OCI-LY3 (cell line): Measurements from ENCODE around the gene TBX5.

Experiments
- EZH2phosphoT487 ChIP-seq: fragments of 200-600 bp; shearing (Covaris generic); IDR thresholded peaks from 2 replicates; pipeline ENCODE4 v1.6.1; 2018; ENCODE audit warnings: antibody characterized with exemption, mixed run types, low read depth
- TF ChIP-seq, protein P1 (sequence below): fragments of 200-600, 300-600 bp; sonication (generic); IDR thresholded peaks from 2 replicates; pipeline ENCODE4 v1.5.1; 2014; ENCODE audit warnings: antibody characterized with exemption, low read length, low read depth

DNA sequence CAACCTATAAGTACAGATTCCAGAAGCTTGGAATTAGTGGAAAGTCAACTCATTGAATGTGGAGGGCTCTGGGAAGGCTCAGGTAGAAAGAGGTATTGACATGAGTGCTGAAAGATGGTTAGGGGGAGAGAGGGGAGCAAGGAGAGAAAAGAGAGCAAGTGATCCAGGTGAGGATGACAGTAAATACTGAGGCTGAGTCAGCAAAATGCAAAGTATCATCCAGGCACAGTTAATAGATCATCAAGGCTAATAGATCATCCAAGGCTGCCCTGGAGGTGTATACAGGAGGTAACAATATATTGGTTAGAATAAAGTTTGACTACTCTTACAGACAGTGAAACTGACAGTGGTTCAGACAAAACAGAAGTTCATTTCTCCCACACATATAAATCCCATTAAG is 100.5 kb downstream of the TBX5 start:
- TF ChIP-seq, protein P1, sequence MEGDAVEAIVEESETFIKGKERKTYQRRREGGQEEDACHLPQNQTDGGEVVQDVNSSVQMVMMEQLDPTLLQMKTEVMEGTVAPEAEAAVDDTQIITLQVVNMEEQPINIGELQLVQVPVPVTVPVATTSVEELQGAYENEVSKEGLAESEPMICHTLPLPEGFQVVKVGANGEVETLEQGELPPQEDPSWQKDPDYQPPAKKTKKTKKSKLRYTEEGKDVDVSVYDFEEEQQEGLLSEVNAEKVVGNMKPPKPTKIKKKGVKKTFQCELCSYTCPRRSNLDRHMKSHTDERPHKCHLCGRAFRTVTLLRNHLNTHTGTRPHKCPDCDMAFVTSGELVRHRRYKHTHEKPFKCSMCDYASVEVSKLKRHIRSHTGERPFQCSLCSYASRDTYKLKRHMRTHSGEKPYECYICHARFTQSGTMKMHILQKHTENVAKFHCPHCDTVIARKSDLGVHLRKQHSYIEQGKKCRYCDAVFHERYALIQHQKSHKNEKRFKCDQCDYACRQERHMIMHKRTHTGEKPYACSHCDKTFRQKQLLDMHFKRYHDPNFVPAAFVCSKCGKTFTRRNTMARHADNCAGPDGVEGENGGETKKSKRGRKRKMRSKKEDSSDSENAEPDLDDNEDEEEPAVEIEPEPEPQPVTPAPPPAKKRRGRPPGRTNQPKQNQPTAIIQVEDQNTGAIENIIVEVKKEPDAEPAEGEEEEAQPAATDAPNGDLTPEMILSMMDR: no peak
- TF ChIP-seq EZH2phosphoT487: no peak
